ENCODE measurements around the gene PKP3. TPM values are rescaled to one million over a fixed set of nuclear protein-coding genes. Genes with fewer than 3 reads are reported as not detected.
"Not testable (repeated sequence)": the region's sequence is repeated elsewhere in the genome, so short reads cannot be mapped to it uniquely, and the experiment has no call there.

The PKP3 gene, protein sequence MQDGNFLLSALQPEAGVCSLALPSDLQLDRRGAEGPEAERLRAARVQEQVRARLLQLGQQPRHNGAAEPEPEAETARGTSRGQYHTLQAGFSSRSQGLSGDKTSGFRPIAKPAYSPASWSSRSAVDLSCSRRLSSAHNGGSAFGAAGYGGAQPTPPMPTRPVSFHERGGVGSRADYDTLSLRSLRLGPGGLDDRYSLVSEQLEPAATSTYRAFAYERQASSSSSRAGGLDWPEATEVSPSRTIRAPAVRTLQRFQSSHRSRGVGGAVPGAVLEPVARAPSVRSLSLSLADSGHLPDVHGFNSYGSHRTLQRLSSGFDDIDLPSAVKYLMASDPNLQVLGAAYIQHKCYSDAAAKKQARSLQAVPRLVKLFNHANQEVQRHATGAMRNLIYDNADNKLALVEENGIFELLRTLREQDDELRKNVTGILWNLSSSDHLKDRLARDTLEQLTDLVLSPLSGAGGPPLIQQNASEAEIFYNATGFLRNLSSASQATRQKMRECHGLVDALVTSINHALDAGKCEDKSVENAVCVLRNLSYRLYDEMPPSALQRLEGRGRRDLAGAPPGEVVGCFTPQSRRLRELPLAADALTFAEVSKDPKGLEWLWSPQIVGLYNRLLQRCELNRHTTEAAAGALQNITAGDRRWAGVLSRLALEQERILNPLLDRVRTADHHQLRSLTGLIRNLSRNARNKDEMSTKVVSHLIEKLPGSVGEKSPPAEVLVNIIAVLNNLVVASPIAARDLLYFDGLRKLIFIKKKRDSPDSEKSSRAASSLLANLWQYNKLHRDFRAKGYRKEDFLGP
- 1.3 and 5.6 TPM in 2 replicates for total RNA-seq (ENCODE audit: low replicate concordance)

GRCh38 chr11:394034-394857, at the start of gene PKP3:
Gene PKP3 (plus strand): TSS chr11:394209. CDS start chr11:394293, 84 bp downstream.
- peak; percentile 41 for DNase-seq (ENCODE audit: low read depth)
- H3K4me3 ChIP-seq (ENCODE audit: low read depth, low read length): no peak within 1 kb of the TSS

DNA sequence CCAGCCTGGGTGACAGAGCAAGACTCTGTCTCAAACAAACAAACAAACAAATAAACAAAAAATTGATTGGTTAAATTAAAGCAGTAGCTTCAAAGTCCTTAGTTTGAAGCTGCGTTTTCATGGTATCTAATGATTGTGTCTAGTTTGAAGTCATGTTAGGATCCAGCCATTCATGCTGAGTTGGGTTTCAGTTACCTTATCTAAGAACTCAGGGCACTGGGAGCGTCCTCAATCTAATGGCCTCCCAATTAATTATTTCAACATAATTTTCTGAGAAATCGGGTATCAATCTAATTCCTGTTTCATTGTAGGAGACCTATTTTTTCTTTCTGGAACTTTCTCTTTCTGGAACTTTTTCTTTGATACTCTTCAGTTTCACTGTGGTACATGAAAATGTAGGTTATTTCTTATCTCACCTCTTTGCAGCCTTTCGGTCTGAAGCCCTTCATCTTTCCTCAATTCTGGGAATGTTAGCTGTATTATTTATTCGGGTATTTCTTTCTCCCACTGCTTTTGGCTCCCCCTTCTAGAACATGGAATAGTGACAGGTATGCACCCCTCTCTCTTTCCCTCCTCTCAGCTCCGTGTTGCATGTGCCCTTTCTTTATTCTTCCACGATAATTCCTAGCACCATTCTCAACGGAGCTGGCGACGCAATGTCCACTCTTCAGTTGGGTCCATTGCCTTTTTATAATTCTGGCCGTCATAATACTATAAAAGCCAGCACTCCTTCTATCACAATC, 49.0 kb upstream of the PKP3 start:
- no peak overlapping the region for H3K4me3 ChIP-seq (ENCODE audit: low read depth, low read length)
- no peak for DNase-seq (ENCODE audit: low read depth)
- TF ChIP-seq, protein P1, sequence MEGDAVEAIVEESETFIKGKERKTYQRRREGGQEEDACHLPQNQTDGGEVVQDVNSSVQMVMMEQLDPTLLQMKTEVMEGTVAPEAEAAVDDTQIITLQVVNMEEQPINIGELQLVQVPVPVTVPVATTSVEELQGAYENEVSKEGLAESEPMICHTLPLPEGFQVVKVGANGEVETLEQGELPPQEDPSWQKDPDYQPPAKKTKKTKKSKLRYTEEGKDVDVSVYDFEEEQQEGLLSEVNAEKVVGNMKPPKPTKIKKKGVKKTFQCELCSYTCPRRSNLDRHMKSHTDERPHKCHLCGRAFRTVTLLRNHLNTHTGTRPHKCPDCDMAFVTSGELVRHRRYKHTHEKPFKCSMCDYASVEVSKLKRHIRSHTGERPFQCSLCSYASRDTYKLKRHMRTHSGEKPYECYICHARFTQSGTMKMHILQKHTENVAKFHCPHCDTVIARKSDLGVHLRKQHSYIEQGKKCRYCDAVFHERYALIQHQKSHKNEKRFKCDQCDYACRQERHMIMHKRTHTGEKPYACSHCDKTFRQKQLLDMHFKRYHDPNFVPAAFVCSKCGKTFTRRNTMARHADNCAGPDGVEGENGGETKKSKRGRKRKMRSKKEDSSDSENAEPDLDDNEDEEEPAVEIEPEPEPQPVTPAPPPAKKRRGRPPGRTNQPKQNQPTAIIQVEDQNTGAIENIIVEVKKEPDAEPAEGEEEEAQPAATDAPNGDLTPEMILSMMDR (IDR thresholded peaks at IDR 0.05; ENCODE audit: insufficient read depth, low read length): no peak

More at GRCh38 chr11:394034-394857, at the start of gene PKP3:
- TF ChIP-seq, protein P1 (IDR thresholded peaks at IDR 0.05; ENCODE audit: insufficient read depth, low read length): no peak

DNA sequence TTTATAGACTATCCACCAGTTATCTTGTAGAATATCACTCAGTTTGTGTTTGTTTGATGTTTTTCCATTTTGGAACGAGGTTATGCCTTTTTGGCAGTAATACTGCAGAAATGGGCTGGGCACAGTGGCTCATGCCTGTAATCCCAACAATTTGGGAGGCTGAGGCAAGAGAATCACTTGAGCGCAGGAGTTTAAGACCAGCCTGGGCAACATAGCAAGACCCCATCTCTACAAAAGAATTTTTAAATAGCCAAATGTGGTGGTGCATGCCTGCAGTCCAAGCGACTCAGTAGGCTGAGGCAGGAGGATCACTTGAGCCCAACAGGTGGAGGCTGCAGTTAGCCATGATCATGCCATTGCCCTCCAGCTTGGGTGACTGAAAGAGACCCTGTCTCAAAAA, 47.5 kb upstream of the PKP3 start:
- DNase-seq (ENCODE audit: low read depth): no peak
- TF ChIP-seq, protein P1 (IDR thresholded peaks at IDR 0.05; ENCODE audit: insufficient read depth, low read length): no peak
- no peak overlapping the region for H3K4me3 ChIP-seq (ENCODE audit: low read depth, low read length)

GRCh38 chr11:349270-349954, 44.6 kb upstream of the PKP3 start:
- not testable (repeated sequence) for DNase-seq (ENCODE audit: low read depth)

DNA sequence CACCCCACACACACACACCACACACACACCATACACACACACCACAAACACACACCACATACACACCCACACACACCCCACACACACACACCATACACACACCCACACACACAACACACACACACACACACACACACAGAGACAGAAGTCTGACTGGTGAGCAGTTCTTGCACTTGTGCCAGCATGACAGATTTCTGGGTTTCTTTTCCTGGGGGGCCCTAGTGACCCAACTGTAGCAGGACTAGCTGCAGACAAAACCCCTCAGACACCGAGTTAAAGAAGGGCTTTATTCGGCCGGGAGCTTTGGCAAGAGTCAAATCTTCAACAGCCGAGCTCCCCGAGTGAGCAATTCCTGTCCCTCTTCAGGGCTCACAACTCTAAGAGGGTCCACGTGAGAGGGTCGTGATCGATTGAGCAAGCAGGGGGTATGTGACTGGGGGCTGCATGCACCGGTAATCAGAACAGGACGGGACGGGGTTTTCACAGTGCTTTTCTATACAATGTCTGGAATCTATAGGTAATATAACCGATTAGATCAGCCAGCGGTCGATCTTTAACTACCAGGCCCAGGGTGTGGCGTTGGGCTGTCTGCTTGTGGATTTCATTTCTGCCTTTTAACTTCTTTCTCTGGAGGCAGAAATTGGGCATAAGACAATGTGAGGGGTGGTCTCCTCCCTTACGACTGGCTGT, 43.8 kb upstream of the PKP3 start:
- H3K4me3 ChIP-seq (ENCODE audit: low read depth, low read length); DNase-seq (ENCODE audit: low read depth): not testable (repeated sequence)

More at GRCh38 chr11:349270-349954, 44.6 kb upstream of the PKP3 start:
- H3K4me3 ChIP-seq (ENCODE audit: low read depth, low read length): not testable (repeated sequence)

DNA sequence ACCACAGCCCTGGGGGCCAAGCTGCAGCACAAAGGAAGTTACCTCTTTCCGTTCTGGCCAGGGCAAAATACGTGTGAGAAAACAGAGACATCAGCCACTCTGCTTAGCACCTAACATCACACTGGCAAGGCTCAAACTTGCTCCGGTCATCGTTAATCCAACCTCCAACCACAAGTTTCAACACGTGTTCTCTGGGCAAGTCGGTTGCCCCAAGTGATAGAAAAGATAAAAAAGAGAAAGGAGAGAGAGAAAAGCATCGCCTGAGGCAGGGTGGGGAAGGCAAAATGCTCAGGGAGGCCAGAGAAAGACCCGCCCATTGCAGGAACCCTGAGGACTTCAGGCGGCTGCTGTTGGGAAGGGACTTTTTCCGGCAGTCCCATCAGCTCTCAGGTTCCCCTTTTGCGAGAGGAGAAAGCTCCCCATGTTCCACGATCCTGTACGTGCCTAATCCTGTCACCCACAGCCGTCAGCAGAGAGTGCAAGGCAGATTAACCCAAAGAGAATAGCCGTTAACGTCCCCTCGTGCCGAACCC, 43.2 kb upstream of the PKP3 start:
- no peak overlapping the region for H3K4me3 ChIP-seq (ENCODE audit: low read depth, low read length)
- TF ChIP-seq, protein P1 (IDR thresholded peaks at IDR 0.05; ENCODE audit: insufficient read depth, low read length): no peak
- peak; percentile 56 for DNase-seq (ENCODE audit: low read depth)
